Spleen (tissue), 11 donors: ENCODE measurements around the gene FOXJ1. TPM values are rescaled to one million over a fixed set of nuclear protein-coding genes. Genes with fewer than 3 reads are reported as not detected.

ENCODE experiments used
- DNase-seq: peaks from one replicate; pipeline ENCODE4 v3.0.0-alpha.2; 2020
- H3K27ac ChIP-seq, 8 donors: fragments of 200-600 bp; sonication (generic) in 7 of 8; 1 replicate in 4 of 8; 2 replicates in 4 of 8; pipeline versions ENCODE4 v1.5.0 to v1.8.0; 2016 to 2021; ENCODE audit warnings: inconsistent platforms in 4 of 8, mild to moderate bottlenecking in 4 of 8, moderate library complexity in 1 of 8
- H3K27me3 ChIP-seq, 7 donors: fragments of 200-600 bp; sonication (generic) in 6 of 7; replicated peaks in 1 of 7; 1 replicate in 4 of 7; 2 replicates in 3 of 7; pipeline versions ENCODE4 v1.5.0 to v1.8.0; 2016 to 2021; ENCODE audit warnings: inconsistent platforms in 3 of 7, mild to moderate bottlenecking in 1 of 7
- H3K36me3 ChIP-seq, 6 donors: fragments of 200-600 bp; sonication (generic) in 5 of 6; 1 replicate in 4 of 6; 2 replicates in 2 of 6; pipeline versions ENCODE4 v1.5.0 to v1.8.0; 2016 to 2021; ENCODE audit warnings: inconsistent platforms in 2 of 6
- H3K4me1 ChIP-seq, 6 donors: fragments of 200-600 bp; sonication (generic) in 5 of 6; 1 replicate in 3 of 6; 2 replicates in 3 of 6; pipeline versions ENCODE4 v1.5.0 to v1.8.0; 2016 to 2021; ENCODE audit warnings: inconsistent platforms in 3 of 6
- H3K4me3 ChIP-seq, 8 donors: fragments of 200-600 bp; sonication (generic) in 7 of 8; 1 replicate in 4 of 8; 2 replicates in 4 of 8; pipeline versions ENCODE4 v1.5.0 to v1.8.0; 2016 to 2021; ENCODE audit warnings: inconsistent platforms in 4 of 8, mild to moderate bottlenecking in 4 of 8, moderate library complexity in 2 of 8
- H3K9me3 ChIP-seq, 8 donors: fragments of 200-600 bp; sonication (generic) in 7 of 8; 1 replicate in 4 of 8; 2 replicates in 4 of 8; pipeline versions ENCODE4 v1.5.0 to v1.8.0; 2016 to 2021; ENCODE audit warnings: inconsistent platforms in 4 of 8
- POLR2A ChIP-seq, 3 donors: fragments of 450-650 bp; IDR thresholded peaks; one replicate each; pipeline ENCODE4 v1.5.1; 2017; ENCODE audit warnings: antibody characterized with exemption in 3 of 3, mild to moderate bottlenecking in 1 of 3
- POLR2AphosphoS5 ChIP-seq, 3 donors: sonication (generic); formaldehyde crosslinking; IDR thresholded peaks; one replicate each; pipeline ENCODE4 v1.5.1; 2017; ENCODE audit warnings: antibody characterized with exemption in 3 of 3
- WGBS, 5 donors: extraction: QIAGEN DNeasy Blood & Tissue Kit in 3 of 5; methylation state at CpG; one replicate each; pipeline versions ENCODE4 v1.1.5 to v1.1.7; 2013 to 2018; 5-methylcytosine and 5-hydroxymethylcytosine counted together
- intact Hi-C: fragments of 100-400 bp; cut with DNase I; formaldehyde crosslinking; loops from one replicate; pipeline ENCODE4 v1.15.0; 2023; ENCODE audit warnings: low total_unique reads
- polyA plus RNA-seq, 3 donors: library from polyadenylated mRNA; stranded (reverse); fragments of 200-250 nt; gene quantifications; one replicate each; pipeline ENCODE4 v1.2.1, GENCODE V29; 2013
- total RNA-seq, 7 donors: library from RNA; depleted of rRNA in 3 of 7; stranded (reverse); fragments of >200 nt in 3 of 7; fragmentation: NEBNext Ultra II Directional in 4 of 7; extraction: Animal tissue kit (Norgen Biotek cat#: 25700) in 4 of 7; gene quantifications; one replicate each; pipeline versions ENCODE4 v1.1.0 to v1.2.1, GENCODE V29; 2016 to 2021
- TF ChIP-seq, protein P1 (sequence below), 11 experiments: fragments of 200-600 bp in 7 of 11; fragments of 450-650 bp in 4 of 11; sonication (generic) in 4 of 11; IDR thresholded peaks in 8 of 11; conservative IDR thresholded peaks in 3 of 11; 1 replicate in 7 of 11; 2 replicates in 4 of 11; pipeline versions ENCODE4 v1.4.0 to v1.8.0; 2016 to 2021; ENCODE audit warnings: antibody characterized with exemption in 11 of 11, inconsistent platforms in 4 of 11, mild to moderate bottlenecking in 1 of 11
- donor health status: healthy with polysubstance abuse.
- donor health status: DM: no; HTN: no; CAD: no; lungs with moderate emphysema.
- donor health status: DM: no; HTN: no; CAD: no.
- donor health status: Bipolar disorder and iron deficiency.
- donor health status: healthy.
- donor health status: DM: no; HTN: no; CAD: no.
- donor health status: DM: yes; HTN: yes; CAD: no.

Gene FOXJ1
- total and polyA plus RNA-seq, 10 donors = 0.05 to 0.13 TPM; not detected in 8

DNA sequence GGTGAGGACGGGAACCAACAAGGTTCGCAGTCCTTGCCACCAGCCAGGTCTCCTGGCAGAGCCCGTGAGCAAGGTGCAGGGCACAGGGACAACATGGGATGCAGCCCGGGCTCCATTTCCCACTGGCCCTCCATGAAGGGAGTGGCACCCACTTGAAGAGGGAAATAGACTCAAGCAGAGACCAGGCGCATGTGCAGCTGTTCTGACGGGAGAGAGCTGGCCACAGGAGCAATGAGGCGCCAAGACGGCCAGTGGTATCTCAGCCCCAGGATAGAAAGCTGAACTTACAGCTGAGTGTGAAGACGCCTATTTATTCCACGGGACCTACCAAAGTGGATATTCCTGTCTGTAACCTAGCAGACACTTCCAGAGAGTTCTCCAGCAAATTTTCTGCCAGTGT is 8.2 kb upstream of the FOXJ1 start:
- Histone ChIP-seq H3K27ac (no peak overlapping the region), H3K4me3 (no peak overlapping the region), H3K27me3 (no peaks in the 10 kb centered on the region), H3K36me3 (no peaks in the 10 kb centered on the region), H3K9me3 (no peaks in the 10 kb centered on the region), H3K4me1 (peaks cover 16 to 38% (median 33%) of the 10 kb centered on the region in 6 donors)
- peak; percentile 66 for DNase-seq
- intact Hi-C loops = no loop called here
- 89 to 93% (median 91%) methylated on average over 8 to 10 of the region's 10 CpGs for WGBS, 5 donors
- TF ChIP-seq, protein P1, sequence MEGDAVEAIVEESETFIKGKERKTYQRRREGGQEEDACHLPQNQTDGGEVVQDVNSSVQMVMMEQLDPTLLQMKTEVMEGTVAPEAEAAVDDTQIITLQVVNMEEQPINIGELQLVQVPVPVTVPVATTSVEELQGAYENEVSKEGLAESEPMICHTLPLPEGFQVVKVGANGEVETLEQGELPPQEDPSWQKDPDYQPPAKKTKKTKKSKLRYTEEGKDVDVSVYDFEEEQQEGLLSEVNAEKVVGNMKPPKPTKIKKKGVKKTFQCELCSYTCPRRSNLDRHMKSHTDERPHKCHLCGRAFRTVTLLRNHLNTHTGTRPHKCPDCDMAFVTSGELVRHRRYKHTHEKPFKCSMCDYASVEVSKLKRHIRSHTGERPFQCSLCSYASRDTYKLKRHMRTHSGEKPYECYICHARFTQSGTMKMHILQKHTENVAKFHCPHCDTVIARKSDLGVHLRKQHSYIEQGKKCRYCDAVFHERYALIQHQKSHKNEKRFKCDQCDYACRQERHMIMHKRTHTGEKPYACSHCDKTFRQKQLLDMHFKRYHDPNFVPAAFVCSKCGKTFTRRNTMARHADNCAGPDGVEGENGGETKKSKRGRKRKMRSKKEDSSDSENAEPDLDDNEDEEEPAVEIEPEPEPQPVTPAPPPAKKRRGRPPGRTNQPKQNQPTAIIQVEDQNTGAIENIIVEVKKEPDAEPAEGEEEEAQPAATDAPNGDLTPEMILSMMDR (IDR thresholded peaks at IDR 0.05 in 8 of 11, conservative IDR thresholded peaks at IDR 0.05 in 3 of 11) = no peak
- TF ChIP-seq POLR2AphosphoS5 (IDR thresholded peaks at IDR 0.05) = no peak

DNA sequence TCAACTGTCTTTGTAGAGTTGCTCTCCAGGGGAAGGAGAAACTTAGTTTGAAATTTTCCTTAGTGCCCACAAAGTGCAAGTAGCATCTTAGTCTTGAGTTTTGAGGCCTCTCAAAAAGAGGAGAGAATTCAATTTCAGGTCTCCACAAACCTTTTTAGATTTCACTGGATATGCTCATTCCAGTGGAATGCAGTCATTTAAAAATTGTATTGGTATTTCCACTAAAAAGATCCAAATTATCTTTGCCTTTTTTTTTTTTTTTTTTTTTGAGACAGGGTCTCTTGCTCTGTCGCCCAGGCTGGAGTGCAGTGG is 6.9 kb upstream of the FOXJ1 start:
- DNase-seq = no peak
- no peaks in the 10 kb centered on the region for H3K36me3 ChIP-seq
- WGBS, 5 donors = 86 to 100% (median 90%) methylated on average over 1 of the region's 1 CpG
- no peak overlapping the region for H3K27ac ChIP-seq
- H3K9me3 ChIP-seq = no peaks in the 10 kb centered on the region
- intact Hi-C loops = no loop called here
- H3K4me1 ChIP-seq = peaks cover 16 to 51% (median 45%) of the 10 kb centered on the region in 6 donors
- no peaks in the 10 kb centered on the region for H3K27me3 ChIP-seq
- no peak for TF ChIP-seq POLR2A (IDR thresholded peaks at IDR 0.05)
- TF ChIP-seq, protein P1 (IDR thresholded peaks at IDR 0.05 in 8 of 11, conservative IDR thresholded peaks at IDR 0.05 in 3 of 11) = peak in 2 of 11 experiments; percentile 1 to 2
- no peak overlapping the region for H3K4me3 ChIP-seq

DNA sequence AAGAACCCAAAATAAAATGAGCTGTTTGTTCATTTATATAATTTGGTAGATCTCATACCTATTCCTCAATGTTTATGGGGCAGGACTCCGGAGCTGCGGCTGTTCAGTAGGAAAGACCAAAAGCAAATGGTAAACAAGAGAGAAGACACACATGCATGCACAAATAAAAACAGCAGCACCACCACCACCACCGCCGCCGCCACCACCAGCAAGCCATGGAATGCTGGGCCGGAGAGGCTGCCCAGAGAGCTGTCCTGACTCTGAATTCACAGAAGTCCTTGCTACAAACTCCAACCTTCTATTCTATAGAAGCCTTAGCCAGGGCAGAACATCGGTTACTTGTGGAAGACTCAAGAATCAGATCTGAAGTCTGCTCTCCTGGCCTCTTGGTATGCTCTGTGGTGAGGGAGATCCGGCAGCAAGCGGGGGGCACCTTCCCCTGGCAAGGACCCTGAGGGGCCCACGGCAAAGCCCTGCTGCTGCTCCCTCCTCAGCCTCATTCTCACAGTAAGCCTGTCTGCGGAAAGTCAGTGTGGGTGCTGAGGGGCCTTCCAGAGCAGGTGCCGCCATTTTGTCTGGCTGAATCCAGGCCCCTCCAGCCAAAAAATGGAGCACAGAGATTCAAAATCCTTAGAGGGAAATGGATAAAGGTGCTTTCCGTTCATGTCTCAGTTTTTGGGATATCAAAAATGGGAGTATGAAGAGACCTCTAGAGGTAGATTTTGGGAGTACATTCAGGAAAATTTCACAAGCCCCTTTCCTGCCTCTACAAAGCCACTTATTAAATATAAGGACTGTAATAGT is 6.4 kb upstream of the FOXJ1 start:
- no peak overlapping the region for H3K4me3 ChIP-seq
- 78 to 88% (median 85%) methylated on average over 13 of the region's 13 CpGs for WGBS, 5 donors
- H3K9me3 ChIP-seq = no peaks in the 10 kb centered on the region
- intact Hi-C loops = no loop called here
- DNase-seq = peak; percentile 58
- no peaks in the 10 kb centered on the region for H3K36me3 ChIP-seq
- peak overlapping the region in 2 of 8 donors; percentile 85 to 92 for H3K27ac ChIP-seq
- TF ChIP-seq, protein P1 (IDR thresholded peaks at IDR 0.05 in 8 of 11, conservative IDR thresholded peaks at IDR 0.05 in 3 of 11) = peak in 7 of 11 experiments; percentile 15 to 60 (median 45)
- TF ChIP-seq POLR2A (IDR thresholded peaks at IDR 0.05) = no peak
- no peaks in the 10 kb centered on the region for H3K27me3 ChIP-seq
- peaks cover 16 to 56% (median 47%) of the 10 kb centered on the region in 6 donors for H3K4me1 ChIP-seq

DNA sequence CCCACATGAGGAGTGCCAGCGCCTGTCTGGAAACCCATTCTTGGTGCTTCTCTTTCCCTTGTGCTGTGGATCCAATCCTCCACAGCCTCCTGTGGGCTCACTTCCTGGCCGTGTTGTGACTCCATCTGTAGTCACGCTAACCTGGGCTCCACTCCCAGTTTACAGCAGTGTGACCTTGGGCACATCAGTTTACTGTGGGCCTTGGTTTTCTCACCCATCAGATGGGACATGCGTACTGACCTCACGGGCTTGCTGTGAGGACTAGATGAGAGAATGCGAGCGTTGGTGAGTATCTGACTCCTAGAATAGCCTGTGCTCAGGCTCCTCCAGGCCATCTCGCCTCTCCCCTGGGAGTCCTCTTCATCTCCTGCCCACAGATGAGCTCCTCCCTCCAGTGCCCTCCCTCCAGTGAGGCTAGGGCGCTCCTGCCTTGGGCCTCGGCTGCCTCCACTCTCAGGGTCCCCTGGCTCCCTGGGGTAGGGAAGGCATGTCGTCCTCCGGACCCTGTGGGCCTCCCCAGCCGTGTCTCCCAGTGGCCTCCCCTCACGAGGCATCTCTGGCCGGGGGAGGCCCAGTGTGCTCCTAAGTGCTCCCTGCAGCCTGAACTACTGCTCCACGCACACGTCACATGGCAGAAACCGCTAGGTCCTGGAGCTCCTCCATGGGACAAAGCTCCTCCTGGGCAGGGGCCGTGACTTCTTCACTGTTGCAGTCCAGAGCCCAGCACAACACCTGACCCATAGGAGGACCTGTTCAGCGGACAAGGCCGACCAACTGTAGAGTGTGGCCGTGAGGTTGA is 5.2 kb upstream of the FOXJ1 start:
- Histone ChIP-seq H3K36me3 (no peaks in the 10 kb centered on the region), H3K27ac (peak overlapping the region; percentile 58 to 92 (median 83)), H3K27me3 (peaks cover 0 to 9% (median 0%) of the 10 kb centered on the region in 7 donors), H3K9me3 (no peaks in the 10 kb centered on the region), H3K4me1 (peaks cover 24 to 68% (median 57%) of the 10 kb centered on the region in 6 donors), H3K4me3 (peak overlapping the region in 1 of 8 donors; percentile 59)
- WGBS, 5 donors = 84 to 89% (median 87%) methylated on average over 19 to 22 of the region's 22 CpGs
- intact Hi-C loops = no loop called here
- peak; percentile 76 for DNase-seq
- TF ChIP-seq, protein P1 (IDR thresholded peaks at IDR 0.05 in 8 of 11, conservative IDR thresholded peaks at IDR 0.05 in 3 of 11) = no peak
- TF ChIP-seq POLR2AphosphoS5 (IDR thresholded peaks at IDR 0.05) = peak in 1 of 3 donors; percentile 6
